ENCODE measurements around the gene TBPL2.
"Not testable (repeated sequence)": the region's sequence is repeated elsewhere in the genome, so short reads cannot be mapped to it uniquely, and the experiment has no call there.

TBPL2 gene

GRCh38 chr14:55440385-55440784 is at the start of gene TBPL2:
TSS of gene TBPL2 (minus strand) at chr14:55440616. CDS start at chr14:55440449, 167 bp downstream.
- no peak for DNase-seq (ENCODE audit: low spot score)

- no peak for DNase-seq (ENCODE audit: low spot score)
Measured at GRCh38 chr14:55488204-55488603, 47.8 kb upstream of the TBPL2 start.

GRCh38 chr14:55482936-55483605 is 42.7 kb upstream of the TBPL2 start:
- DNase-seq (ENCODE audit: low spot score) = no peak

- no peak for DNase-seq (ENCODE audit: low spot score)
Measured at GRCh38 chr14:55481769-55482168, 41.4 kb upstream of the TBPL2 start.

GRCh38 chr14:55477680-55478079 is 37.3 kb upstream of the TBPL2 start:
- DNase-seq (ENCODE audit: low spot score) = no peak

GRCh38 chr14:55476448-55476847 is 36.0 kb upstream of the TBPL2 start:
- not testable (repeated sequence) for DNase-seq (ENCODE audit: low spot score)

GRCh38 chr14:55473786-55474185 is 33.4 kb upstream of the TBPL2 start:
- DNase-seq (ENCODE audit: low spot score) = no peak

GRCh38 chr14:55470025-55470424 is 29.6 kb upstream of the TBPL2 start:
- no peak for DNase-seq (ENCODE audit: low spot score)

GRCh38 chr14:55467307-55467706 is 26.9 kb upstream of the TBPL2 start:
- DNase-seq (ENCODE audit: low spot score) = no peak

GRCh38 chr14:55458800-55459515 is 18.5 kb upstream of the TBPL2 start:
- no peak for DNase-seq (ENCODE audit: low spot score)

- no peak for DNase-seq (ENCODE audit: low spot score)
Measured at GRCh38 chr14:55457496-55457895, 17.1 kb upstream of the TBPL2 start.

GRCh38 chr14:55456411-55456810 is 16.0 kb upstream of the TBPL2 start:
- DNase-seq (ENCODE audit: low spot score) = not testable (repeated sequence)

GRCh38 chr14:55454264-55455002 is 14.0 kb upstream of the TBPL2 start:
- no peak for DNase-seq (ENCODE audit: low spot score)

GRCh38 chr14:55451950-55452349 is 11.5 kb upstream of the TBPL2 start:
- no peak for DNase-seq (ENCODE audit: low spot score)

- no peak for DNase-seq (ENCODE audit: low spot score)
Measured at GRCh38 chr14:55451398-55451797, 11.0 kb upstream of the TBPL2 start.

GRCh38 chr14:55450987-55451386 is 10.6 kb upstream of the TBPL2 start:
- DNase-seq (ENCODE audit: low spot score) = no peak

- no peak for DNase-seq (ENCODE audit: low spot score)
Measured at GRCh38 chr14:55450539-55450938, 10.1 kb upstream of the TBPL2 start.

- DNase-seq (ENCODE audit: low spot score) = no peak
Measured at GRCh38 chr14:55450124-55450523, 9.7 kb upstream of the TBPL2 start.

GRCh38 chr14:55449116-55449515 is 8.7 kb upstream of the TBPL2 start:
- no peak for DNase-seq (ENCODE audit: low spot score)

- DNase-seq (ENCODE audit: low spot score) = no peak
Measured at GRCh38 chr14:55448141-55448614, 7.8 kb upstream of the TBPL2 start.

GRCh38 chr14:55446833-55447232 is 6.4 kb upstream of the TBPL2 start:
- DNase-seq (ENCODE audit: low spot score) = no peak

GRCh38 chr14:55446127-55446736 is 5.8 kb upstream of the TBPL2 start:
- no peak for DNase-seq (ENCODE audit: low spot score)

Data from left forelimb (tissue), 1 donor.